Measurements from ENCODE around the gene ANKS3. TPM values are rescaled to one million over a fixed set of nuclear protein-coding genes. Genes with fewer than 3 reads are reported as not detected.

Gene ANKS3
- total and polyA plus RNA-seq, 10 of the 15 experiments (the other 5 are each of a cell fraction or from before 2014, with no cell fraction given): 0.29 to 14.2 (median 8.5) TPM

DNA sequence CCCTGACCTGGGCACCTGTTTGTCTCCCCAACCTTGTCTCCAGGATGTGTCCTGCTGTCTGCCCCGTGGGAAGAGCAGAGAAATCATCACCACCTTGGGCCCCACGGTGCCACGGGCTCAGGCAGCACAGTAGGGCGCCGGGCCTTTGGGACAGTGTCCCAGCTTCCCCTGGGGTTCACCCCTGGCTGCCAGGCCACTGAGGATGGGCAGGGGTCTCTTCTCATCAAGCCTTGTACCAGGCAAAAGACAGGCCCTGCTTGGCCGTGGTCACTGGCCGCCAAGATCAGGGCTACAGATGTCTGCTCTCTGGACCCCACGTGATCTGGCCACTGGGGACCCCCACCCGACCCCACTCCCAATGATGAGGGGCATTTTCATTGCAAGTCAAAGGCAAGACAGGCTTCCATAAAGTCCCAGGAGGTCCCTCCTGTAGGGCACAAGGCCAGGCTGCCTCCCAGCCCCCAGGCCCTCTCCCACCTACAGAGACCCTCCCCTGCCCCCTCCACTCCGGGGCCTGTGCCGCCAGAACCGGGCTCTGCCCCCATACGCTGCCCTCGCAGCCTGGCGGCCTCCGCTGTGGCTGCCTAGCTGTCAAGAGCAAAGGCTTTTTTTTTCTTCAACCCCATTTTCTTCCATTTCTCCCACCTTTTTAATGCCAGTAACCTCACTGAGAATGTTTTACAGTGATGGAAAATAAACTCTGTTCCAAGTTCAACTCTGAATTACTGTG lies 14.8 kb upstream of the ANKS3 start:
- H3K27me3 ChIP-seq (replicated peaks in 1 of 2; ENCODE audit: control insufficient read depth in 2 of 2, insufficient read depth in 2 of 2, low read length in 1 of 2): no peaks in the 10 kb centered on the region
- H2AFZ ChIP-seq (ENCODE audit: control insufficient read depth, low read depth, low read length): no peak overlapping the region
- no peak for FAIRE-seq
- H3K4me2 ChIP-seq (ENCODE audit: control insufficient read depth, insufficient read depth): no peak overlapping the region
- H3K9me3 ChIP-seq (replicated peaks; ENCODE audit: control insufficient read depth, insufficient read depth, low read length): no peaks in the 10 kb centered on the region
- no peaks in the 10 kb centered on the region for H4K20me1 ChIP-seq (ENCODE audit: control insufficient read depth, insufficient read depth)
- intact Hi-C loops (cut with micrococcal nuclease; ENCODE audit: unreplicated experiment): no loop called here
- in situ Hi-C loops (cut with MboI): no loop called here
- no TSS peak for BruUV-seq (replicated peaks)
- 91% methylated on average over 16 of the region's 16 CpGs for WGBS (ENCODE audit: insufficient coverage, insufficient replicate concordance, low lambda C conversion rate, missing lambda C conversion rate)
- H3K4me3 ChIP-seq: no peak overlapping the region
- H3K4me1 ChIP-seq (ENCODE audit: control insufficient read depth, insufficient read depth, low read length): peaks cover 12% of the 10 kb centered on the region
- TF ChIP-seq, protein P1, sequence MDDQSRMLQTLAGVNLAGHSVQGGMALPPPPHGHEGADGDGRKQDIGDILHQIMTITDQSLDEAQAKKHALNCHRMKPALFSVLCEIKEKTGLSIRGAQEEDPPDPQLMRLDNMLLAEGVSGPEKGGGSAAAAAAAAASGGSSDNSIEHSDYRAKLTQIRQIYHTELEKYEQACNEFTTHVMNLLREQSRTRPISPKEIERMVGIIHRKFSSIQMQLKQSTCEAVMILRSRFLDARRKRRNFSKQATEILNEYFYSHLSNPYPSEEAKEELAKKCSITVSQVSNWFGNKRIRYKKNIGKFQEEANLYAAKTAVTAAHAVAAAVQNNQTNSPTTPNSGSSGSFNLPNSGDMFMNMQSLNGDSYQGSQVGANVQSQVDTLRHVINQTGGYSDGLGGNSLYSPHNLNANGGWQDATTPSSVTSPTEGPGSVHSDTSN (IDR thresholded peaks at IDR 0.05; ENCODE audit: insufficient replicate concordance, low read depth, low read length): no peak
- TF ChIP-seq POU2F2 (IDR thresholded peaks at IDR 0.05; ENCODE audit: borderline replicate concordance, low read depth, low read length) (no peak), MEF2A (IDR thresholded peaks at IDR 0.05; ENCODE audit: insufficient read depth, low read depth, low read length) (no peak), LARP7 (IDR thresholded peaks at IDR 0.05) (no peak), KDM1A (IDR thresholded peaks at IDR 0.05; ENCODE audit: borderline replicate concordance) (no peak), BCL11A (IDR thresholded peaks at IDR 0.05; ENCODE audit: low read depth, low read length) (no peak), HDGF (IDR thresholded peaks at IDR 0.05) (no peak), MTA2 (IDR thresholded peaks at IDR 0.05; ENCODE audit: low read depth) (no peak), BACH1 (IDR thresholded peaks at IDR 0.05; ENCODE audit: borderline replicate concordance) (no peak), SMARCA5 (IDR thresholded peaks at IDR 0.05) (no peak)
- ChIA-PET SMC1A (ENCODE audit: uncharacterized antibody, unreplicated experiment) (interaction anchor here (1.2 kb wide), 1 partner anchor 17 kb away, joined by 4 read pairs; no protein-coding TSS in a partner anchor), POLR2A (interaction anchor here (0.6 to 1.6 kb wide), 2 partner anchors 10 to 14 kb away, joined by 3 to 4 read pairs; partner anchors contain the start of gene DNAAF8), RAD21 (ENCODE audit: unreplicated experiment) (interaction anchor here (1.0 to 2.0 kb wide), 2 partner anchors 14 to 32 kb away, joined by 3 to 4 read pairs; partner anchors contain the start of gene DNAAF8), CTCF (interaction anchor here (0.9 kb wide), 1 partner anchor 14 kb away, joined by 3 read pairs; the partner anchor contains the start of gene DNAAF8)
- H3K27ac ChIP-seq (ENCODE audit: control insufficient read depth, insufficient read depth): peak overlapping the region; percentile 8; the same call in 1 of the 2 replicates
- H3K36me3 ChIP-seq (ENCODE audit: control insufficient read depth in 2 of 2, insufficient read depth in 2 of 2, low read length in 1 of 2): peaks cover 4 to 13% of the 10 kb centered on the region in 2 experiments
- no peak for DNase-seq (ENCODE audit: low read depth, low spot score)
- ATAC-seq: no peak
- H3K79me2 ChIP-seq (ENCODE audit: control insufficient read depth, insufficient read depth, low read length): no peaks in the 10 kb centered on the region
- no peak overlapping the region for H3K9ac ChIP-seq (ENCODE audit: control insufficient read depth, insufficient read depth, low read length)
